Activated T-helper 17 cell treated with anti-CD3 and anti-CD28 coated beads, Interleukin-2, amount 50 U/mL, for 72 hours (primary cell): ENCODE data around the gene OLFML3. TPM values are rescaled to one million over a fixed set of nuclear protein-coding genes. Genes with fewer than 3 reads are reported as not detected.

Experiments
- ATAC-seq: fragments of 150-1000 bp; cut with Tn5 transposase; replicated peaks from 2 replicates; pipeline ENCODE4 v1.10.0; 2021; ENCODE audit warnings: mild to moderate bottlenecking, moderate library complexity
- H3K27ac Mint-ChIP-seq: one replicate; pipeline ENCODE4 v1.8.0; 2022; ENCODE audit warnings: mixed read lengths
- H3K27me3 Mint-ChIP-seq: one replicate; pipeline ENCODE4 v1.8.0; 2022; ENCODE audit warnings: mixed read lengths
- H3K36me3 Mint-ChIP-seq: one replicate; pipeline ENCODE4 v1.8.0; 2022; ENCODE audit warnings: low read depth, mild to moderate bottlenecking, mixed read lengths
- H3K4me1 Mint-ChIP-seq: one replicate; pipeline ENCODE4 v1.8.0; 2022; ENCODE audit warnings: mixed read lengths
- H3K4me3 Mint-ChIP-seq: one replicate; pipeline ENCODE4 v1.8.0; 2022; ENCODE audit warnings: mild to moderate bottlenecking, mixed read lengths
- H3K9me3 Mint-ChIP-seq: one replicate; pipeline ENCODE4 v1.8.0; 2022; ENCODE audit warnings: mixed read lengths
- total RNA-seq, 2 donors: library from RNA; stranded (reverse); gene quantifications; one replicate each; pipeline ENCODE4 v1.2.3, GENCODE V29; 2022

Gene OLFML3
- total RNA-seq, 2 donors from 2014 or later: 0.13 to 0.40 TPM

DNA sequence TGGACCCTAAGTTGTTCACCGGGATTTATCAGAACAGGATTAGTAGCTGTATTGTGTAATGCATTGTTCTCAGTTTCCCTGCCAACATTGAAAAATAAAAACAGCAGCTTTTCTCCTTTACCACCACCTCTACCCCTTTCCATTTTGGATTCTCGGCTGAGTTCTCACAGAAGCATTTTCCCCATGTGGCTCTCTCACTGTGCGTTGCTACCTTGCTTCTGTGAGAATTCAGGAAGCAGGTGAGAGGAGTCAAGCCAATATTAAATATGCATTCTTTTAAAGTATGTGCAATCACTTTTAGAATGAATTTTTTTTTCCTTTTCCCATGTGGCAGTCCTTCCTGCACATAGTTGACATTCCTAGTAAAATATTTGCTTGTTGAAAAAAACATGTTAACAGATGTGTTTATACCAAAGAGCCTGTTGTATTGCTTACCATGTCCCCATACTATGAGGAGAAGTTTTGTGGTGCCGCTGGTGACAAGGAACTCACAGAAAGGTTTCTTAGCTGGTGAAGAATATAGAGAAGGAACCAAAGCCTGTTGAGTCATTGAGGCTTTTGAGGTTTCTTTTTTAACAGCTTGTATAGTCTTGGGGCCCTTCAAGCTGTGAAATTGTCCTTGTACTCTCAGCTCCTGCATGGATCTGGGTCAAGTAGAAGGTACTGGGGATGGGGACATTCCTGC is 3.9 kb upstream of the OLFML3 start:
- H3K4me3 Mint-ChIP-seq: peak overlapping the region; percentile 8
- peak; percentile 92 for ATAC-seq
- H3K27me3 Mint-ChIP-seq: no peaks in the 10 kb centered on the region
- H3K4me1 Mint-ChIP-seq: peaks cover 25% of the 10 kb centered on the region
- H3K36me3 Mint-ChIP-seq: peaks cover 66% of the 10 kb centered on the region
- H3K9me3 Mint-ChIP-seq: no peaks in the 10 kb centered on the region
- peak overlapping the region; percentile 70 for H3K27ac Mint-ChIP-seq

- Mint-ChIP-seq H3K9me3 (no peaks in the 10 kb centered on the region), H3K4me3 (no peak overlapping the region), H3K27me3 (no peaks in the 10 kb centered on the region), H3K36me3 (peaks cover 52% of the 10 kb centered on the region), H3K27ac (no peak overlapping the region), H3K4me1 (peaks cover 25% of the 10 kb centered on the region)
- ATAC-seq: no peak
Measured at GRCh38 chr1:113976609-113977278, 2.5 kb upstream of the OLFML3 start.

DNA sequence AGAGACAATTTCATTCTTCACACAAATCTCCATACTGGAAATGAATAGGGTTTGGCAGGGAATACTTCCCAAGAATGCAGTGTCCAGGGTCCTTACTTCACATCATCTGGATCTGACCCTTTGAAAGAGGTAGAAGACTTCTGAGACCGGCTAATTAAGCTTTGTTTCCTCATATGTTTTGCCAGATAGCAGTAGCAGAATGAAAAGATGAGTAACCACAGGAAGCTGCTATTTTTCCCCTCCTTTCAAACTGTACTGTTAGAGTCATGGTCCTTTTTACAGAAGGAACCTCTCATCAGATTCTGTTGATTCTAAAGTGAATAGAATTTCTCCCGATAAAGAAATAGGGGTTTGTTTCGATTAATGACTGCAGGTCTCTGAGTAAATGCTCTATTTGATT is 1.4 kb upstream of the OLFML3 start:
- no peak overlapping the region for H3K4me3 Mint-ChIP-seq
- H3K4me1 Mint-ChIP-seq: peaks cover 25% of the 10 kb centered on the region
- ATAC-seq: no peak
- H3K27me3 Mint-ChIP-seq: no peaks in the 10 kb centered on the region
- peaks cover 40% of the 10 kb centered on the region for H3K36me3 Mint-ChIP-seq
- H3K9me3 Mint-ChIP-seq: no peaks in the 10 kb centered on the region
- H3K27ac Mint-ChIP-seq: no peak overlapping the region

GRCh38 chr1:113980110-113980509 is 836 bp downstream of the OLFML3 start:
- Mint-ChIP-seq H3K27me3 (no peaks in the 10 kb centered on the region), H3K36me3 (peaks cover 18% of the 10 kb centered on the region), H3K27ac (no peak overlapping the region), H3K4me1 (peaks cover 20% of the 10 kb centered on the region), H3K4me3 (no peak overlapping the region), H3K9me3 (no peaks in the 10 kb centered on the region)
- no peak for ATAC-seq

DNA sequence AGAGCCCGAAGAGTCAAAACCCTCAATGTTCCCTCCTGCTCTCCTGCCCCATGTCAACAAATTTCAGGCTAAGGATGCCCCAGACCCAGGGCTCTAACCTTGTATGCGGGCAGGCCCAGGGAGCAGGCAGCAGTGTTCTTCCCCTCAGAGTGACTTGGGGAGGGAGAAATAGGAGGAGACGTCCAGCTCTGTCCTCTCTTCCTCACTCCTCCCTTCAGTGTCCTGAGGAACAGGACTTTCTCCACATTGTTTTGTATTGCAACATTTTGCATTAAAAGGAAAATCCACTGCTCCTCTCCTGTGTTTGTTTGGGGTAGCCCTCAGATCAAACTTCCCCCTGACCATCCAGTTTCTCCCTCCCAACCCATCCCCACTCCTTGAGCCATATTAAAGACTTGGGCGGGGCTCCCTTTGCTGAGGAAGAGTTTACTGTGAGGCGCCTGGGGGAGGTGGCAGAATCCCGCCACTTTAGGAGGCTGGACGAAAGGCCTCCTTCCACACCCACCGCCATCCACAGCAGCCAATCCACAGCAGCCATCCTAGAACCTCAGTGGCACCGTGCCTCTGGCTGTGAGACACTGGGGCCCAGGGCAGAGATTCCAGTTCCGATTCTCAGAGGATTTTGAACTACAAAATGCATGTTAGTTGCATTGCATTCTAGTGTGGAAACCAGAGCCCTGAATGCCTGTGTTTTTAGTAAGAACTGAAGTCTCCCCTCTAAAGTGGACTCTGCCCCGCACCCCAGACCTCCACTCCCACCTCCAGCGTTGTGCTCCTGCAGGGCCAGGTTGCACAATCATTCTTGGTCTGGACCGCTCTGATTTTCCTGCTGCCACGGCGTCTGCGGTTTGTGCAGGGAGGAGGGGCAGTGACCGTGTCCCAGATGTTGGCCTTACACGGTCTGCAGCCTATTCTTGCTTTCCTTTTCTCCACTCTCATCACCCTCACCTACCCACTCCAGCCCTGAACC is 3.0 kb downstream of the OLFML3 start:
- H3K27me3 Mint-ChIP-seq: no peaks in the 10 kb centered on the region
- H3K36me3 Mint-ChIP-seq: peaks cover 8% of the 10 kb centered on the region
- peaks cover 10% of the 10 kb centered on the region for H3K4me1 Mint-ChIP-seq
- H3K27ac Mint-ChIP-seq: peak overlapping the region; percentile 50
- no peak for ATAC-seq
- H3K9me3 Mint-ChIP-seq: no peaks in the 10 kb centered on the region
- H3K4me3 Mint-ChIP-seq: no peak overlapping the region

GRCh38 chr1:113982949-113983348 is 3.7 kb downstream of the OLFML3 start:
- H3K9me3 Mint-ChIP-seq: no peaks in the 10 kb centered on the region
- no peak for ATAC-seq
- no peak overlapping the region for H3K4me3 Mint-ChIP-seq
- H3K4me1 Mint-ChIP-seq: peaks cover 10% of the 10 kb centered on the region
- no peaks in the 10 kb centered on the region for H3K27me3 Mint-ChIP-seq
- peaks cover 8% of the 10 kb centered on the region for H3K36me3 Mint-ChIP-seq
- H3K27ac Mint-ChIP-seq: no peak overlapping the region

GRCh38 chr1:113983391-113983790 is 4.1 kb downstream of the OLFML3 start:
- Mint-ChIP-seq H3K4me3 (no peak overlapping the region), H3K4me1 (peaks cover 6% of the 10 kb centered on the region), H3K27me3 (no peaks in the 10 kb centered on the region), H3K27ac (no peak overlapping the region), H3K9me3 (no peaks in the 10 kb centered on the region), H3K36me3 (peaks cover 5% of the 10 kb centered on the region)
- ATAC-seq: no peak

DNA sequence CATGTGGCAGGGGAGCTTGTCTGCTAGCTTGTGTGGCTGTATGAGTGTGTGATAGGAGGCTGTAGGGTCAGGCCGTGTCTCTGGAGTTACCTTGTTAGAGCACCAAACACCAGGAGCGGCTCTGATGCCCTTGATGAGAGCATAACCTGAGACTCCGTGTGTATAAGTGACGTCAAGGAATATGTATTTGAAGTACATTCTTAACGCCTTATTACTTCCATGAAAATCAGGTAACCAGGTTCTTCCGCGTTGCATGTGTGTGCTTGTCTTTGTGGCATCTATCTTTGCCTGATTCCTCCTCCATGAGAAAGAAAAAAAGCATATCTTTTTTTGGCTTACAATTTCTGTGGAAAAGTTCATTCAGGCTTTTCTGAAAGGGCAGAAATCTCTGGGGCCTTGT is 4.6 kb downstream of the OLFML3 start:
- Mint-ChIP-seq H3K27me3 (no peaks in the 10 kb centered on the region), H3K9me3 (no peaks in the 10 kb centered on the region), H3K4me3 (no peak overlapping the region), H3K27ac (no peak overlapping the region), H3K36me3 (peaks cover under 1% of the 10 kb centered on the region), H3K4me1 (peaks cover 2% of the 10 kb centered on the region)
- no peak for ATAC-seq

DNA sequence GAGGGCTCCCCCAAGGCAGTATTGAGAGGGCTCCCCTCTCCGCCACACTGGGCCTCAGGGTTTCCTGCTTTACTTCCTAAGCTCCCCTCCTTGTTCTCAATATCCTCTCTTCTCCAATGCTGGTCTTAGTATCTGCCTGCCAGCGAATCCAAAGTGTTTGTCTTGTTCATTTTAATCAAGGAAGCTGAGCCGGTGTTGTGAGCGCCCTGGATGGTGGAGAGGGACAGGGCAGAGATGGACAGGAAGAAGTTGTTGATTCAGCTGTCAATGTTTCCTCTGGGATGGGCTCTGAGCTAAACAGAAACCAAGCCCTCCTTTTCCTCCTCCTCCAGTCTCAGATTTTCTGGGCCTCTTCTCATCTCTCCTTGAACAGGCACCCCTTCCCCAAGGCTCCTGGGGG is 5.4 kb downstream of the OLFML3 start:
- Mint-ChIP-seq H3K4me3 (no peak overlapping the region), H3K9me3 (no peaks in the 10 kb centered on the region), H3K27ac (peak overlapping the region; percentile 16), H3K4me1 (no peaks in the 10 kb centered on the region), H3K36me3 (no peaks in the 10 kb centered on the region), H3K27me3 (no peaks in the 10 kb centered on the region)
- ATAC-seq: no peak

- Mint-ChIP-seq H3K27me3 (no peaks in the 10 kb centered on the region), H3K4me1 (no peaks in the 10 kb centered on the region)
Measured at GRCh38 chr1:113986802-113987201, 7.5 kb downstream of the OLFML3 start.

GRCh38 chr1:113987259-113987658 is 8.0 kb downstream of the OLFML3 start:
- no peak for ATAC-seq
- no peak overlapping the region for H3K4me3 Mint-ChIP-seq
- H3K9me3 Mint-ChIP-seq: no peaks in the 10 kb centered on the region
- no peaks in the 10 kb centered on the region for H3K36me3 Mint-ChIP-seq
- no peaks in the 10 kb centered on the region for H3K27me3 Mint-ChIP-seq
- H3K4me1 Mint-ChIP-seq: no peaks in the 10 kb centered on the region
- no peak overlapping the region for H3K27ac Mint-ChIP-seq

More at GRCh38 chr1:113986802-113987201, 7.5 kb downstream of the OLFML3 start:
- Mint-ChIP-seq H3K9me3 (no peaks in the 10 kb centered on the region), H3K27ac (no peak overlapping the region), H3K36me3 (no peaks in the 10 kb centered on the region), H3K4me3 (no peak overlapping the region)
- no peak for ATAC-seq

DNA sequence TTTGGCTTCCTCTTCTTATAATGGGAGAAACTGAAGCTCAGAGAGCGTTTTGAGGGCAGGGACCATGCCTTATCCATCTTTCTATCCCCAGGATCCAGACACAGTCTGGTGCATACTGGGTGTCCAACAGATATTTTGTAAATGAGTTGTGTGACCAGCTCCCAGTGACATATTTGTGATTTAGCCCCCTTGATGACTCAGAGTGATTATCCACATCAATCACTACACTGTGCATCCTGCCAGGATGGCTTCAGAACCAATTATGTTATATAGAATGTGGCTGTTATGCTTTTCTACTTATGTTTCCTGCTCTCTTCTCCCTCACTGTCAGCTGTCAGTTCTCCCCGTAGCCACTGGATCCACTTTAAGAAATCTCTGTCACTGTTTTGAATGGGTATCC is 11.3 kb downstream of the OLFML3 start:
- ATAC-seq: no peak
- Mint-ChIP-seq H3K27me3 (peaks cover 10% of the 10 kb centered on the region), H3K27ac (no peak overlapping the region)

GRCh38 chr1:113990961-113991360 is 11.7 kb downstream of the OLFML3 start:
- Mint-ChIP-seq H3K4me3 (no peak overlapping the region), H3K27ac (no peak overlapping the region), H3K4me1 (no peaks in the 10 kb centered on the region), H3K36me3 (no peaks in the 10 kb centered on the region), H3K9me3 (peaks cover 14% of the 10 kb centered on the region), H3K27me3 (peaks cover 11% of the 10 kb centered on the region)
- ATAC-seq: no peak

More for the DNA sequence above, 11.3 kb downstream of the OLFML3 start:
- Mint-ChIP-seq H3K36me3 (no peaks in the 10 kb centered on the region), H3K9me3 (peaks cover 12% of the 10 kb centered on the region), H3K4me3 (no peak overlapping the region), H3K4me1 (no peaks in the 10 kb centered on the region)

GRCh38 chr1:113991467-113991997 is 12.3 kb downstream of the OLFML3 start:
- Mint-ChIP-seq H3K27me3 (peaks cover 11% of the 10 kb centered on the region), H3K4me3 (no peak overlapping the region), H3K36me3 (no peaks in the 10 kb centered on the region), H3K9me3 (peaks cover 14% of the 10 kb centered on the region), H3K4me1 (no peaks in the 10 kb centered on the region), H3K27ac (no peak overlapping the region)
- no peak for ATAC-seq
